ENCODE results near the gene EPB41L3. TPM values are rescaled to one million over a fixed set of nuclear protein-coding genes. Genes with fewer than 3 reads are reported as not detected.

Gene EPB41L3
- polyA plus RNA-seq, 1 donor, result 65.5 TPM

- H3K9me3 ChIP-seq (ENCODE audit: control insufficient read depth, low read depth, low read length), result no peaks in the 10 kb centered on the region
- WGBS (ENCODE audit: insufficient coverage, low lambda C conversion rate), result 93% methylated on average over 2 of the region's 3 CpGs
- no peaks in the 10 kb centered on the region for H3K4me1 ChIP-seq (ENCODE audit: control insufficient read depth, insufficient read depth, low read length)
- no peak for DNase-seq
- H3K27ac ChIP-seq (ENCODE audit: low read length), result no peak overlapping the region
- H3K27me3 ChIP-seq (ENCODE audit: control insufficient read depth, insufficient read depth, low read length), result no peaks in the 10 kb centered on the region
- no peaks in the 10 kb centered on the region for H3K36me3 ChIP-seq (ENCODE audit: control insufficient read depth, insufficient read depth, low read length)
- no peak overlapping the region for H3K4me3 ChIP-seq (ENCODE audit: low read length)
Measured at GRCh38 chr18:5439986-5440696, 103.7 kb downstream of the EPB41L3 start.

GRCh38 chr18:5434425-5434824 lies 109.4 kb downstream of the EPB41L3 start:
- Histone ChIP-seq H3K27ac (ENCODE audit: low read length) (no peak overlapping the region), H3K4me3 (ENCODE audit: low read length) (no peak overlapping the region), H3K36me3 (ENCODE audit: control insufficient read depth, insufficient read depth, low read length) (peaks cover 2% of the 10 kb centered on the region), H3K9me3 (ENCODE audit: control insufficient read depth, low read depth, low read length) (no peaks in the 10 kb centered on the region), H3K4me1 (ENCODE audit: control insufficient read depth, insufficient read depth, low read length) (no peaks in the 10 kb centered on the region), H3K27me3 (ENCODE audit: control insufficient read depth, insufficient read depth, low read length) (no peaks in the 10 kb centered on the region)
- WGBS (ENCODE audit: insufficient coverage, low lambda C conversion rate), result 100% methylated on average over 1 of the region's 4 CpGs
- no peak for DNase-seq

- Histone ChIP-seq H3K27ac (ENCODE audit: low read length) (no peak overlapping the region), H3K27me3 (ENCODE audit: control insufficient read depth, insufficient read depth, low read length) (no peaks in the 10 kb centered on the region), H3K4me1 (ENCODE audit: control insufficient read depth, insufficient read depth, low read length) (no peaks in the 10 kb centered on the region), H3K9me3 (ENCODE audit: control insufficient read depth, low read depth, low read length) (no peaks in the 10 kb centered on the region), H3K36me3 (ENCODE audit: control insufficient read depth, insufficient read depth, low read length) (peaks cover 2% of the 10 kb centered on the region), H3K4me3 (ENCODE audit: low read length) (no peak overlapping the region)
- WGBS (ENCODE audit: insufficient coverage, low lambda C conversion rate), result no CpG with 5 or more reads among the region's 8 CpGs
- no peak for DNase-seq
Measured at GRCh38 chr18:5431836-5432575, 111.8 kb downstream of the EPB41L3 start.

GRCh38 chr18:5430131-5430530 lies 113.7 kb downstream of the EPB41L3 start:
- no peaks in the 10 kb centered on the region for H3K9me3 ChIP-seq (ENCODE audit: control insufficient read depth, low read depth, low read length)
- H3K36me3 ChIP-seq (ENCODE audit: control insufficient read depth, insufficient read depth, low read length), result peaks cover 2% of the 10 kb centered on the region
- WGBS (ENCODE audit: insufficient coverage, low lambda C conversion rate), result 57% methylated on average over 4 of the region's 7 CpGs
- DNase-seq, result no peak
- H3K27ac ChIP-seq (ENCODE audit: low read length), result no peak overlapping the region
- no peaks in the 10 kb centered on the region for H3K27me3 ChIP-seq (ENCODE audit: control insufficient read depth, insufficient read depth, low read length)
- H3K4me1 ChIP-seq (ENCODE audit: control insufficient read depth, insufficient read depth, low read length), result no peaks in the 10 kb centered on the region
- no peak overlapping the region for H3K4me3 ChIP-seq (ENCODE audit: low read length)

- Histone ChIP-seq H3K4me3 (ENCODE audit: low read length) (no peak overlapping the region), H3K4me1 (ENCODE audit: control insufficient read depth, insufficient read depth, low read length) (no peaks in the 10 kb centered on the region), H3K9me3 (ENCODE audit: control insufficient read depth, low read depth, low read length) (no peaks in the 10 kb centered on the region), H3K27me3 (ENCODE audit: control insufficient read depth, insufficient read depth, low read length) (no peaks in the 10 kb centered on the region), H3K27ac (ENCODE audit: low read length) (no peak overlapping the region), H3K36me3 (ENCODE audit: control insufficient read depth, insufficient read depth, low read length) (peaks cover 2% of the 10 kb centered on the region)
- DNase-seq, result no peak
- 100% methylated on average over 1 of the region's 7 CpGs for WGBS (ENCODE audit: insufficient coverage, low lambda C conversion rate)
Measured at GRCh38 chr18:5429681-5430080, 114.1 kb downstream of the EPB41L3 start.

- H3K4me3 ChIP-seq (ENCODE audit: low read length), result no peak overlapping the region
- no peak overlapping the region for H3K27ac ChIP-seq (ENCODE audit: low read length)
- DNase-seq, result peak in 1 of 2 donors; percentile 9
- H3K27me3 ChIP-seq (ENCODE audit: control insufficient read depth, insufficient read depth, low read length), result no peaks in the 10 kb centered on the region
- 67% methylated on average over 1 of the region's 2 CpGs for WGBS (ENCODE audit: insufficient coverage, low lambda C conversion rate)
- peaks cover 8% of the 10 kb centered on the region for H3K36me3 ChIP-seq (ENCODE audit: control insufficient read depth, insufficient read depth, low read length)
- no peaks in the 10 kb centered on the region for H3K4me1 ChIP-seq (ENCODE audit: control insufficient read depth, insufficient read depth, low read length)
- H3K9me3 ChIP-seq (ENCODE audit: control insufficient read depth, low read depth, low read length), result no peaks in the 10 kb centered on the region
Measured at GRCh38 chr18:5425721-5426120, 118.1 kb downstream of the EPB41L3 start.

GRCh38 chr18:5424903-5425664 lies 118.7 kb downstream of the EPB41L3 start:
- H3K9me3 ChIP-seq (ENCODE audit: control insufficient read depth, low read depth, low read length), result no peaks in the 10 kb centered on the region

GRCh38 chr18:5422626-5423025 lies 121.2 kb downstream of the EPB41L3 start:
- Histone ChIP-seq H3K27ac (ENCODE audit: low read length) (no peak overlapping the region), H3K27me3 (ENCODE audit: control insufficient read depth, insufficient read depth, low read length) (no peaks in the 10 kb centered on the region), H3K36me3 (ENCODE audit: control insufficient read depth, insufficient read depth, low read length) (peaks cover 19% of the 10 kb centered on the region), H3K4me1 (ENCODE audit: control insufficient read depth, insufficient read depth, low read length) (no peaks in the 10 kb centered on the region), H3K4me3 (ENCODE audit: low read length) (no peak overlapping the region), H3K9me3 (ENCODE audit: control insufficient read depth, low read depth, low read length) (no peaks in the 10 kb centered on the region)
- no CpG with 5 or more reads among the region's 3 CpGs for WGBS (ENCODE audit: insufficient coverage, low lambda C conversion rate)
- no peak for DNase-seq

More at GRCh38 chr18:5424903-5425664, 118.7 kb downstream of the EPB41L3 start:
- DNase-seq, result peak; percentile 6 to 17
- H3K27me3 ChIP-seq (ENCODE audit: control insufficient read depth, insufficient read depth, low read length), result no peaks in the 10 kb centered on the region
- H3K27ac ChIP-seq (ENCODE audit: low read length), result no peak overlapping the region
- no peaks in the 10 kb centered on the region for H3K4me1 ChIP-seq (ENCODE audit: control insufficient read depth, insufficient read depth, low read length)
- no peak overlapping the region for H3K4me3 ChIP-seq (ENCODE audit: low read length)
- 92% methylated on average over 2 of the region's 6 CpGs for WGBS (ENCODE audit: insufficient coverage, low lambda C conversion rate)
- peaks cover 8% of the 10 kb centered on the region for H3K36me3 ChIP-seq (ENCODE audit: control insufficient read depth, insufficient read depth, low read length)

- Histone ChIP-seq H3K36me3 (ENCODE audit: control insufficient read depth, insufficient read depth, low read length) (peaks cover 20% of the 10 kb centered on the region), H3K4me3 (ENCODE audit: low read length) (no peak overlapping the region), H3K4me1 (ENCODE audit: control insufficient read depth, insufficient read depth, low read length) (no peaks in the 10 kb centered on the region), H3K27me3 (ENCODE audit: control insufficient read depth, insufficient read depth, low read length) (no peaks in the 10 kb centered on the region), H3K9me3 (ENCODE audit: control insufficient read depth, low read depth, low read length) (no peaks in the 10 kb centered on the region), H3K27ac (ENCODE audit: low read length) (no peak overlapping the region)
- whole genome bisulfite sequencing (ENCODE audit: insufficient coverage, low lambda C conversion rate), result no CpG with 5 or more reads among the region's 5 CpGs
- no peak for DNase-seq
Measured at GRCh38 chr18:5421981-5422380, 121.8 kb downstream of the EPB41L3 start.

GRCh38 chr18:5420906-5421305 lies 122.9 kb downstream of the EPB41L3 start:
- H3K27me3 ChIP-seq (ENCODE audit: control insufficient read depth, insufficient read depth, low read length), result no peaks in the 10 kb centered on the region
- no peak overlapping the region for H3K4me3 ChIP-seq (ENCODE audit: low read length)
- 100% methylated on average over 1 of the region's 3 CpGs for WGBS (ENCODE audit: insufficient coverage, low lambda C conversion rate)
- DNase-seq, result no peak
- H3K27ac ChIP-seq (ENCODE audit: low read length), result no peak overlapping the region
- H3K4me1 ChIP-seq (ENCODE audit: control insufficient read depth, insufficient read depth, low read length), result no peaks in the 10 kb centered on the region
- H3K36me3 ChIP-seq (ENCODE audit: control insufficient read depth, insufficient read depth, low read length), result peaks cover 20% of the 10 kb centered on the region
- H3K9me3 ChIP-seq (ENCODE audit: control insufficient read depth, low read depth, low read length), result no peaks in the 10 kb centered on the region
